GM10266 (cell line): ENCODE data around the gene LDLR.

Experiments
- DNase-seq: peaks from one replicate; pipeline ENCODE4 v3.0.0; 2012; ENCODE audit errors: extremely low spot score
- TF ChIP-seq, protein P1 (sequence below): IDR thresholded peaks from 2 replicates; pipeline ENCODE4 v1.5.1; 2012; ENCODE audit warnings: mild to moderate bottlenecking, low read depth; ENCODE audit not compliant: control insufficient read depth, insufficient read depth; ENCODE audit errors: missing control alignments

Gene LDLR

DNA sequence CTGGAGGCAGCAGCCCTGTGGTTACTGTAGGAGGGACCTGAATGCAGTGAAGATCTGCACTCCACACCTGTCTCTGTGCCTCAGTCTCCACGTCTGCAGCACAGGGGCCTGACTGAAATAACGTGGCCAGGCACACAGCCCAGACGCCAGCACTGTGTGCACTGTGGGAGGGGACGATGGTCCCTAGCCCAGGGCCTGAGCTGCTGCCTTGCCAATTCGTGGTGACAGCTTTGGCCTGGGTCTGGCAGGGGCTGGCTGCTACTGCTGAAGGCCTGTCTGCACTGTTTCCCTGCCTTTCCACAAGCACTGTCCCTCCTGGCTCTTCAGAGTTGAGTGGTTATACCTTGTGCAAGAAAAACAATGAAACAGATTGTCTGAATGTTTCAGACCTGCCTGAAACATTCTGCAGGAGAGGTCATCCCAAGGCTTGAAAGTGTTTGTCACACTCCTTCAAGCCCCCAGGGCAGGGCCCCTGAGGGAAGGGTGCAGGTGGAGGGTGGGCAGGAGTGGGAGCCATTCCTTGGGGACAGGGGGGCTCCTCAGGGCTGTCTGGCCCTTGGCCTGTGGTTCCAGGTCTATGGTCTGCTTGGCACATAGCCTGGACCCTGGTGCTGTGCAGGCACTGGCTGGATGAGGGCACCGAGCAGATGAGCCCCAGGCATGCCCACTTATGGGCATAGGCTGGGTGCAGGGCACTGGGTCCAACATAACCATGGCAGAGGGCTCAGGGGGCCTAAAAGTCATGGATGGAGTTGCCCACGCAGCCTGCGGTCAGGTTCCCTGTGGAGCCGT, 38.7 kb upstream of the LDLR start:
- DNase-seq = no peak

DNA sequence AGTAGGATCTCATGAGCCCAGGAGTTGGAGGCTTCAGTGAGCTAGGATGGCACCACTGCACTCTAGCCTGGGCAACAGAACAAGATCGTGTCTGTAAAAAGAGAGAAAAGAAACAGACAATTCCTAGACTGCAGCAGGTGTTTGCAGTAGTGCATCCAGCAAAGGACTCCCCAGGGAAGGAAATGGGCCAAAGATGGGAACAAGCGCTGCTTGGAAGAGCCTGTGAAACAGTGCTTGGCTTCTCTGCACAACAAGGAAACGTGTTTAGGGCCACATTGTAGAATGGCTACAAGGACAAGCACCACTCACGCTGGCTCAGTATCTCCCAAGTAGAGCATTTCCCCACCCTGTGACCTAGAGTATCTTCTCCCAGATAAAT, 35.5 kb upstream of the LDLR start:
- DNase-seq = no peak
- TF ChIP-seq, protein P1, sequence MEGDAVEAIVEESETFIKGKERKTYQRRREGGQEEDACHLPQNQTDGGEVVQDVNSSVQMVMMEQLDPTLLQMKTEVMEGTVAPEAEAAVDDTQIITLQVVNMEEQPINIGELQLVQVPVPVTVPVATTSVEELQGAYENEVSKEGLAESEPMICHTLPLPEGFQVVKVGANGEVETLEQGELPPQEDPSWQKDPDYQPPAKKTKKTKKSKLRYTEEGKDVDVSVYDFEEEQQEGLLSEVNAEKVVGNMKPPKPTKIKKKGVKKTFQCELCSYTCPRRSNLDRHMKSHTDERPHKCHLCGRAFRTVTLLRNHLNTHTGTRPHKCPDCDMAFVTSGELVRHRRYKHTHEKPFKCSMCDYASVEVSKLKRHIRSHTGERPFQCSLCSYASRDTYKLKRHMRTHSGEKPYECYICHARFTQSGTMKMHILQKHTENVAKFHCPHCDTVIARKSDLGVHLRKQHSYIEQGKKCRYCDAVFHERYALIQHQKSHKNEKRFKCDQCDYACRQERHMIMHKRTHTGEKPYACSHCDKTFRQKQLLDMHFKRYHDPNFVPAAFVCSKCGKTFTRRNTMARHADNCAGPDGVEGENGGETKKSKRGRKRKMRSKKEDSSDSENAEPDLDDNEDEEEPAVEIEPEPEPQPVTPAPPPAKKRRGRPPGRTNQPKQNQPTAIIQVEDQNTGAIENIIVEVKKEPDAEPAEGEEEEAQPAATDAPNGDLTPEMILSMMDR = no peak

More for the DNA sequence above, 38.7 kb upstream of the LDLR start:
- TF ChIP-seq, protein P1 = no peak

DNA sequence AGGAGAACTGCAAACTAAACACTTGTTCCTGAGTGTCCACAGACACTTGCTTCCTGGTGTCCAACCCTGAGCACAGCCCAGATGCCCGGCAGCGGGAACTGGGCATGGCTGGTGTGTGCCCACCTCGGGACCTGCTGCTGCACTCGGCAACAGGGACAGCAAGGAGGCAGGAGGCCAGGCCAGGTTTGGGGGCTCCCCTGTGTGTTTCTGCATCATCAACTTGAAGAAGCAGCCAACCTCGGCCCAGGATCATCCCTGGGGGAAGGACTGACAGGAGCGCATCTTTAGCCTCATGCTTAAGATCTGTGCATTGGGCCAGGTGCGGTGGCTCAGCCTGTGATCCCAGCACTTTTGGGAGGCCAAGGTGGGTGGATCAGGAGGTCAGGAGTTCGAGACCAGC, 35.1 kb upstream of the LDLR start:
- TF ChIP-seq, protein P1 = no peak
- no peak for DNase-seq

DNA sequence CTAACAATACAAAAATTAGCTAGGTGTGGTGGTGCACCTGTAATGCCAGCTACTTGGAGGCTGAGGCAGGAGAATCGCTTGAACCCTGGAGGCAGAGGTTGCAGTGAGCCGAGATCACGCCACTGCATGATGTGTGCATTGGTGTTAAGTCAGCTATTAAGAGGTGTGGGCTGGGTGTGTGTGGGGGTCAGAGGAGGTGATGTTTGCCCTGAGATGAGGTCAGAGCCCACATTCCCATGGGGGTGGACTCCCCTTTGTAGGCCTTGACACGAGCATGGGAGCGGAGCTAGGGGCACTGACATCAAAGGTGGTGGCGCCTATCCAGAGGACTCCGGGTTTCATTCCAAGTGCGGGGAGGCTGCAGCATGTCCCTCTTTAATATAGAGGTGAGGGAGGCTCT, 34.6 kb upstream of the LDLR start:
- DNase-seq = no peak
- TF ChIP-seq, protein P1 = no peak

DNA sequence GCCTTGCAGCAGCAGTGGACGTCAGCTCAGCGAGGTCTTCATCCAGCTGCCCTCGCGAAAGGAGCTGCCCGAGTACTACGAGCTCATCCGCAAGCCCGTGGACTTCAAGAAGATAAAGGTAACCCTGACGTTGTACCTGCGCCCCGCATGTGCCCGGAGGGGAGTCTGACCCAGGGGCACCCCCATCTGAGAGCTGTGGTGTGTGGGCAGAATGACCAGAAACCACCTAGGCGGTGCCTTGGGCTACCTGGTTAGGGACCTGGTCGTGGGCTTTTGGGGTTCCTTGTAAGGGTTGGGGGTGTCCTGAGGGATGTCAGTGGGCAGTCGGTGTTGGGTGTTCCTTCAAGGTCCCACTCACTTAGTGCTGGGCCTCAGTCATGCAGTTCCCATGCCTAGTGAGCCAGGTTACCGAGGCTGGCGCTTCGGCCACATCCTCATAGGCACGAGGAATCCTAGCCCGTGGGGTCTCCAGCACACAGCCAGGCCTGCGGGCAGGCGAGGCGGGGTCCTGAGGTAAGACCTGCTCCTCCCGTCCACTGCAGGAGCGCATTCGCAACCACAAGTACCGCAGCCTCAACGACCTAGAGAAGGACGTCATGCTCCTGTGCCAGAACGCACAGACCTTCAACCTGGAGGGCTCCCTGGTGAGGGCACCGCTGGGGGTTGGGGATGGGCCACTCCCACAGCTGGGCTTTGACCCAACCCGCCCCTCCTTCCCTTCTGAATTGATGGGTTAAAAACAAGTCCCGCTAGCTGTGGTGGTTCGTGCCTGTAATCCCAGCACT, 30.8 kb upstream of the LDLR start:
- TF ChIP-seq, protein P1 = no peak
- no peak for DNase-seq

DNA sequence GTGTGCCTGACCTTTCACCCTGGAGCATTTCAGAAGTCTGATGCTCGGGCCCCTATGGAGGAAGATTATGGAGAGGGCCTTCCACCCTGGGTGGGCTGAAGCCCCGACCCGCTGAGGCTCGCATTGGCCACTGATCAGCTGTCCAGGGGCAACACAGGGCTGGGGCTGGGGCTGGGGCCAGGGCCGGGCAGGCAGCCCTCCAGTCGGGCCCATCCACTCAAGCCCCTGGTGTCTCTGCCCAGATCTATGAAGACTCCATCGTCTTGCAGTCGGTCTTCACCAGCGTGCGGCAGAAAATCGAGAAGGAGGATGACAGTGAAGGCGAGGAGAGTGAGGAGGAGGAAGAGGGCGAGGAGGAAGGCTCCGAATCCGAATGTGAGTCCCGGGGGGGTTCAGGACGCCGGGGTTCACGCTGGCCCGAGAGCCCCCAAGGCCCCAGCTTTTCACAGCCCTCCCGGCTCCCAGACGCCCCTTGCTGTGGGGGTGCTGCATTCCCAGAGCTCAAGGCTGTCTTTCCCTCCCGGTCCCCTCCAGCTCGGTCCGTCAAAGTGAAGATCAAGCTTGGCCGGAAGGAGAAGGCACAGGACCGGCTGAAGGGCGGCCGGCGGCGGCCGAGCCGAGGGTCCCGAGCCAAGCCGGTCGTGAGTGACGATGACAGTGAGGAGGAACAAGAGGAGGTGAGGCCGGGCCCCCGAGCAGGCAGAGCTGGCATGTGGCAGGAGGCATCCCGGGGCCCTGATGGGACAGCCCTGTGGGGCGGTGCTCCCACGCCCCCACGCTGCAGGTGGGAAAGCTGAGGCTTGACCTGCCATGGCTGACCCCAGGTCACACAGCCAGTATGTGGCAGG, 29.5 kb upstream of the LDLR start:
- TF ChIP-seq, protein P1 = no peak
- DNase-seq = no peak
